A673 (cell line): ENCODE results near the gene CSPG4. TPM values are rescaled to one million over a fixed set of nuclear protein-coding genes. Genes with fewer than 3 reads are reported as not detected.
"Not testable (repeated sequence)": the region's sequence is repeated elsewhere in the genome, so short reads cannot be mapped to it uniquely, and the experiment has no call there.

Source experiments
- BruUV-seq: library from RNA; stranded (reverse); fragments of 400-500 nt; replicated peaks from 2 replicates; lab custom pipeline; 2021; lab: Mats Ljungman, UMichigan
- CTCF ChIA-PET: fragments of 300-600 bp; sonication (Branson Sonifier 250); formaldehyde crosslinking; loops from one replicate; lab custom pipeline; 2022; ENCODE audit warnings: antibody characterized with exemption; lab: Charles Lee
- POLR2A ChIA-PET: fragments of 300-600 bp; sonication (Branson Sonifier 250); formaldehyde crosslinking; loops from one replicate; lab custom pipeline; 2022; ENCODE audit warnings: antibody characterized with exemption; ENCODE audit not compliant: low non-redundant PET; lab: Charles Lee
- DNase-seq: peaks from one replicate; pipeline ENCODE4 v3.0.0-alpha.2; 2015; ENCODE audit warnings: low spot score
- H3K27ac ChIP-seq: fragments of 200-600 bp; sonication (generic); 2 replicates; pipeline ENCODE4 v1.5.1; 2016; ENCODE audit warnings: mixed run types, low read depth, mild to moderate bottlenecking, mixed read lengths, antibody characterized with exemption, low read length; ENCODE audit not compliant: poor library complexity, severe bottlenecking
- H3K27me3 ChIP-seq: fragments of 200-600 bp; sonication (generic); replicated peaks from 2 replicates; pipeline ENCODE4 v1.6.1; 2017; ENCODE audit warnings: mixed run types, low read depth, mild to moderate bottlenecking, mixed read lengths, antibody characterized with exemption, low read length; ENCODE audit not compliant: insufficient read depth, poor library complexity
- H3K36me3 ChIP-seq: fragments of 200-600 bp; sonication (generic); 2 replicates; pipeline ENCODE4 v1.6.1; 2016; ENCODE audit warnings: mixed run types, mild to moderate bottlenecking, mixed read lengths, antibody characterized with exemption, low read length; ENCODE audit not compliant: insufficient read depth, poor library complexity, severe bottlenecking
- H3K4me1 ChIP-seq: fragments of 200-600 bp; sonication (generic); 2 replicates; pipeline ENCODE4 v1.6.1; 2017; ENCODE audit warnings: mixed run types, mild to moderate bottlenecking, mixed read lengths, antibody characterized with exemption, low read length; ENCODE audit not compliant: insufficient read depth, poor library complexity, severe bottlenecking
- H3K4me3 ChIP-seq: fragments of 200-600 bp; sonication (generic); 2 replicates; pipeline ENCODE4 v1.5.1; 2016; ENCODE audit warnings: low read depth, mixed run types, mild to moderate bottlenecking, mixed read lengths, low read length; ENCODE audit not compliant: poor library complexity, severe bottlenecking
- H3K9me3 ChIP-seq: fragments of 200-600 bp; sonication (generic); 2 replicates; pipeline ENCODE4 v1.6.1; 2016; ENCODE audit warnings: mixed run types, low read depth, mild to moderate bottlenecking, mixed read lengths, antibody characterized with exemption, low read length; ENCODE audit not compliant: poor library complexity, severe bottlenecking
- EZH2 ChIP-seq: fragments of 200-600 bp; sonication (generic); IDR thresholded peaks from 2 replicates; pipeline ENCODE4 v1.6.1; 2017; ENCODE audit warnings: borderline replicate concordance, low read depth, mild to moderate bottlenecking, mixed read lengths, antibody characterized with exemption, low read length; ENCODE audit not compliant: poor library complexity, severe bottlenecking
- intact Hi-C: fragments of 100-400 bp; cut with micrococcal nuclease; formaldehyde crosslinking; loops from one replicate; pipeline ENCODE4 v1.10.0; 2022; ENCODE audit not compliant: unreplicated experiment
- total RNA-seq: library from RNA; stranded (reverse); gene quantifications from 2 replicates; pipeline ENCODE4 v1.2.3, GENCODE V29; 2021
- TF ChIP-seq, protein P1 (sequence below): fragments of 300-800, 200-600 bp; sonication (generic); conservative IDR thresholded peaks from 2 replicates; pipeline ENCODE4 v1.5.1; 2017; ENCODE audit warnings: low read depth, mild to moderate bottlenecking, antibody characterized with exemption, low read length, moderate library complexity, mixed read lengths

Gene CSPG4
- total RNA-seq, 1 experiment from 2014 or later, result 0.11 TPM

DNA sequence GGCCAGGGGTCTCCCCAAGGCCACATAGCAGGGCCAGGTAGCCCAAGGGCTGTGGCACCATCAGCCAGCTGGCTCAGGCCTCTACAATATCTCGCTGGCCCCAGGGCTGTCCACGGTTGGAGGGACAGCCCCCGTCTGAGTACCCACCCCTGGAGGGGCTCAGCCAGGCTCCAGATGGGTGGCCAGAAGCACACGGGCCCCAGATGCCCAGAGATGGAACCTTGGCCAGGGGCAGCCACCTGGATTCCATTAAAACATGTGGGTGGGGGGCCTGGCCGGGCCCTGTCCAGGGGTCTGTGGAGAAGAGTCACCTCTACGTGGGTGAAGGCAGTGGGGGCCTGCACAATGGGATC lies 8.4 kb downstream of the CSPG4 start:
- no peak for DNase-seq
- ChIA-PET POLR2A (no interaction called here), CTCF (no interaction called here)
- Histone ChIP-seq H3K36me3 (no peaks in the 10 kb centered on the region), H3K4me3 (no peak overlapping the region), H3K27ac (no peak overlapping the region), H3K27me3 (no peaks in the 10 kb centered on the region), H3K4me1 (no peaks in the 10 kb centered on the region), H3K9me3 (no peaks in the 10 kb centered on the region)
- BruUV-seq, result no TSS peak
- TF ChIP-seq, protein P1, sequence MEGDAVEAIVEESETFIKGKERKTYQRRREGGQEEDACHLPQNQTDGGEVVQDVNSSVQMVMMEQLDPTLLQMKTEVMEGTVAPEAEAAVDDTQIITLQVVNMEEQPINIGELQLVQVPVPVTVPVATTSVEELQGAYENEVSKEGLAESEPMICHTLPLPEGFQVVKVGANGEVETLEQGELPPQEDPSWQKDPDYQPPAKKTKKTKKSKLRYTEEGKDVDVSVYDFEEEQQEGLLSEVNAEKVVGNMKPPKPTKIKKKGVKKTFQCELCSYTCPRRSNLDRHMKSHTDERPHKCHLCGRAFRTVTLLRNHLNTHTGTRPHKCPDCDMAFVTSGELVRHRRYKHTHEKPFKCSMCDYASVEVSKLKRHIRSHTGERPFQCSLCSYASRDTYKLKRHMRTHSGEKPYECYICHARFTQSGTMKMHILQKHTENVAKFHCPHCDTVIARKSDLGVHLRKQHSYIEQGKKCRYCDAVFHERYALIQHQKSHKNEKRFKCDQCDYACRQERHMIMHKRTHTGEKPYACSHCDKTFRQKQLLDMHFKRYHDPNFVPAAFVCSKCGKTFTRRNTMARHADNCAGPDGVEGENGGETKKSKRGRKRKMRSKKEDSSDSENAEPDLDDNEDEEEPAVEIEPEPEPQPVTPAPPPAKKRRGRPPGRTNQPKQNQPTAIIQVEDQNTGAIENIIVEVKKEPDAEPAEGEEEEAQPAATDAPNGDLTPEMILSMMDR, result no peak
- TF ChIP-seq EZH2, result no peak
- intact Hi-C loops, result no loop called here

GRCh38 chr15:75703440-75704262 lies 9.0 kb downstream of the CSPG4 start:
- POLR2A ChIA-PET, BruUV-seq, CTCF ChIA-PET, H3K36me3 ChIP-seq, H3K9me3 ChIP-seq, H3K4me3 ChIP-seq, H3K4me1 ChIP-seq, H3K27me3 ChIP-seq, DNase-seq, H3K27ac ChIP-seq, intact Hi-C loops: not testable (repeated sequence)

- no peaks in the 10 kb centered on the region for H3K4me1 ChIP-seq
These were observed 10.2 kb downstream of the CSPG4 start for GRCh38 chr15:75702436-75702835.

GRCh38 chr15:75701071-75702003 lies 11.3 kb downstream of the CSPG4 start:
- H3K4me3 ChIP-seq, result not testable (repeated sequence)

More at GRCh38 chr15:75702436-75702835, 10.2 kb downstream of the CSPG4 start:
- POLR2A ChIA-PET, result no interaction called here
- Histone ChIP-seq H3K4me3 (no peak overlapping the region), H3K9me3 (no peaks in the 10 kb centered on the region), H3K27ac (no peak overlapping the region), H3K36me3 (no peaks in the 10 kb centered on the region), H3K27me3 (no peaks in the 10 kb centered on the region)
- CTCF ChIA-PET, result no interaction called here
- no peak for DNase-seq
- intact Hi-C loops, result no loop called here
- no TSS peak for BruUV-seq
- TF ChIP-seq EZH2, result no peak
- TF ChIP-seq, protein P1, result no peak

GRCh38 chr15:75699961-75700874 lies 12.4 kb downstream of the CSPG4 start:
- DNase-seq, H3K4me1 ChIP-seq, CTCF ChIA-PET, H3K4me3 ChIP-seq, H3K27me3 ChIP-seq, H3K36me3 ChIP-seq, POLR2A ChIA-PET, H3K27ac ChIP-seq, BruUV-seq, H3K9me3 ChIP-seq, intact Hi-C loops: not testable (repeated sequence)

More at GRCh38 chr15:75701071-75702003, 11.3 kb downstream of the CSPG4 start:
- CTCF ChIA-PET, H3K36me3 ChIP-seq, DNase-seq, H3K9me3 ChIP-seq, H3K4me1 ChIP-seq, POLR2A ChIA-PET, H3K27me3 ChIP-seq, H3K27ac ChIP-seq, intact Hi-C loops, BruUV-seq: not testable (repeated sequence)
